Liver (tissue), 3 donors: Measurements from ENCODE around the gene LELP1.

ENCODE experiments used
- CTCF ChIP-seq: fragments of 150-350 bp; IDR thresholded peaks from 2 replicates; pipeline ENCODE4 v1.5.1; 2017; ENCODE audit warnings: improper control_type of control experiment, low read depth, low read length; ENCODE audit not compliant: missing input control
- GABPA ChIP-seq, 2 donors: IDR thresholded peaks in 1 of 2; conservative IDR thresholded peaks in 1 of 2; 2 replicates each; pipeline ENCODE4 v1.6.1; 2016; ENCODE audit warnings: antibody characterized with exemption in 2 of 2, mild to moderate bottlenecking in 1 of 2, moderate library complexity in 1 of 2
- HNF4A ChIP-seq, 2 donors: conservative IDR thresholded peaks; 2 replicates each; pipeline ENCODE4 v1.6.1; 2016; ENCODE audit warnings: antibody characterized with exemption in 2 of 2, mild to moderate bottlenecking in 2 of 2
- JUND ChIP-seq, 2 donors: IDR thresholded peaks; 2 replicates each; pipeline ENCODE4 v1.6.1; 2016; ENCODE audit warnings: antibody characterized with exemption in 2 of 2
- TAF1 ChIP-seq: conservative IDR thresholded peaks from 2 replicates; pipeline ENCODE4 v1.6.1; 2016; ENCODE audit warnings: antibody characterized with exemption, mild to moderate bottlenecking
- YY1 ChIP-seq: IDR thresholded peaks from 2 replicates; pipeline ENCODE4 v1.6.1; 2016; ENCODE audit warnings: antibody characterized with exemption, mild to moderate bottlenecking
- TF ChIP-seq, protein P1 (sequence below): IDR thresholded peaks from 2 replicates; pipeline ENCODE4 v1.6.1; 2016; ENCODE audit warnings: antibody characterized with exemption, mild to moderate bottlenecking
- TF ChIP-seq, protein P2 (sequence below): IDR thresholded peaks from 2 replicates; pipeline ENCODE4 v1.6.1; 2016; ENCODE audit warnings: antibody characterized with exemption
- donor health status: healthy.
- donor health status: healthy.

GRCh38 chr1:153231785-153232184 lies 28.6 kb downstream of the LELP1 start:
- TF ChIP-seq CTCF (no peak), JUND (IDR thresholded peaks at IDR 0.05) (no peak), TAF1 (no peak), GABPA (IDR thresholded peaks at IDR 0.05 in 1 of 2, conservative IDR thresholded peaks at IDR 0.05 in 1 of 2) (no peak), YY1 (no peak), HNF4A (conservative IDR thresholded peaks at IDR 0.05) (no peak)
- TF ChIP-seq, protein P1, sequence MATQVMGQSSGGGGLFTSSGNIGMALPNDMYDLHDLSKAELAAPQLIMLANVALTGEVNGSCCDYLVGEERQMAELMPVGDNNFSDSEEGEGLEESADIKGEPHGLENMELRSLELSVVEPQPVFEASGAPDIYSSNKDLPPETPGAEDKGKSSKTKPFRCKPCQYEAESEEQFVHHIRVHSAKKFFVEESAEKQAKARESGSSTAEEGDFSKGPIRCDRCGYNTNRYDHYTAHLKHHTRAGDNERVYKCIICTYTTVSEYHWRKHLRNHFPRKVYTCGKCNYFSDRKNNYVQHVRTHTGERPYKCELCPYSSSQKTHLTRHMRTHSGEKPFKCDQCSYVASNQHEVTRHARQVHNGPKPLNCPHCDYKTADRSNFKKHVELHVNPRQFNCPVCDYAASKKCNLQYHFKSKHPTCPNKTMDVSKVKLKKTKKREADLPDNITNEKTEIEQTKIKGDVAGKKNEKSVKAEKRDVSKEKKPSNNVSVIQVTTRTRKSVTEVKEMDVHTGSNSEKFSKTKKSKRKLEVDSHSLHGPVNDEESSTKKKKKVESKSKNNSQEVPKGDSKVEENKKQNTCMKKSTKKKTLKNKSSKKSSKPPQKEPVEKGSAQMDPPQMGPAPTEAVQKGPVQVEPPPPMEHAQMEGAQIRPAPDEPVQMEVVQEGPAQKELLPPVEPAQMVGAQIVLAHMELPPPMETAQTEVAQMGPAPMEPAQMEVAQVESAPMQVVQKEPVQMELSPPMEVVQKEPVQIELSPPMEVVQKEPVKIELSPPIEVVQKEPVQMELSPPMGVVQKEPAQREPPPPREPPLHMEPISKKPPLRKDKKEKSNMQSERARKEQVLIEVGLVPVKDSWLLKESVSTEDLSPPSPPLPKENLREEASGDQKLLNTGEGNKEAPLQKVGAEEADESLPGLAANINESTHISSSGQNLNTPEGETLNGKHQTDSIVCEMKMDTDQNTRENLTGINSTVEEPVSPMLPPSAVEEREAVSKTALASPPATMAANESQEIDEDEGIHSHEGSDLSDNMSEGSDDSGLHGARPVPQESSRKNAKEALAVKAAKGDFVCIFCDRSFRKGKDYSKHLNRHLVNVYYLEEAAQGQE, result no peak
- TF ChIP-seq, protein P2, sequence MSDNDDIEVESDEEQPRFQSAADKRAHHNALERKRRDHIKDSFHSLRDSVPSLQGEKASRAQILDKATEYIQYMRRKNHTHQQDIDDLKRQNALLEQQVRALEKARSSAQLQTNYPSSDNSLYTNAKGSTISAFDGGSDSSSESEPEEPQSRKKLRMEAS, result no peak
